CD4-positive, CD25-positive, alpha-beta regulatory T cell (primary cell): ENCODE results near the gene EIF4EBP3. TPM values are rescaled to one million over a fixed set of nuclear protein-coding genes. Genes with fewer than 3 reads are reported as not detected.

Source experiments
- ATAC-seq, 2 donors: fragments of 150-1000 bp; cut with Tn5 transposase; one replicate each; pipeline ENCODE4 v1.10.0; 2021; ENCODE audit warnings: low read depth in 2 of 2, moderate number of reproducible peaks in 2 of 2, moderate library complexity in 1 of 2
- DNase-seq, 3 donors: peaks; one replicate each; pipeline versions ENCODE4 v3.0.0 to v3.0.0-alpha.2; 2012 to 2022; ENCODE audit warnings: mixed read lengths in 1 of 3
- H3K27ac ChIP-seq: one replicate; pipeline ENCODE4 v1.7.0; 2013; ENCODE audit warnings: mild to moderate bottlenecking, low read length; ENCODE audit not compliant: insufficient read depth, poor library complexity, severe bottlenecking
- H3K27me3 ChIP-seq: one replicate; pipeline ENCODE4 v1.7.0; 2013; ENCODE audit warnings: low read length; ENCODE audit not compliant: control insufficient read depth, insufficient read depth
- H3K36me3 ChIP-seq: one replicate; pipeline ENCODE4 v1.7.0; 2013; ENCODE audit warnings: mild to moderate bottlenecking, low read length, moderate library complexity; ENCODE audit not compliant: control insufficient read depth, insufficient read depth
- H3K4me1 ChIP-seq: 2 replicates; pipeline ENCODE4 v1.7.0; 2013; ENCODE audit warnings: mild to moderate bottlenecking, low read length; ENCODE audit not compliant: insufficient read depth, control insufficient read depth, poor library complexity, severe bottlenecking
- H3K4me3 ChIP-seq: one replicate; pipeline ENCODE4 v1.7.0; 2013; ENCODE audit warnings: low read depth, mild to moderate bottlenecking, low read length, moderate library complexity
- H3K9me3 ChIP-seq, 2 experiments: 1 replicate in 1 of 2; 2 replicates in 1 of 2; pipeline ENCODE4 v1.7.0; 2013; ENCODE audit warnings: low read length in 2 of 2, mild to moderate bottlenecking in 1 of 2, moderate library complexity in 1 of 2; ENCODE audit not compliant: control insufficient read depth in 2 of 2
- H3K27ac Mint-ChIP-seq, 3 donors: one replicate each; pipeline ENCODE4 v1.8.0; 2020 to 2022; ENCODE audit warnings: mild to moderate bottlenecking in 3 of 3, mixed read lengths in 3 of 3, moderate library complexity in 2 of 3
- H3K27me3 Mint-ChIP-seq: one replicate; pipeline ENCODE4 v1.8.0; 2022; ENCODE audit warnings: mild to moderate bottlenecking, mixed read lengths
- H3K36me3 Mint-ChIP-seq: one replicate; pipeline ENCODE4 v1.8.0; 2020; ENCODE audit warnings: mixed read lengths
- H3K4me1 Mint-ChIP-seq, 4 donors: one replicate each; pipeline ENCODE4 v1.8.0; 2020 to 2022; ENCODE audit warnings: mixed read lengths in 4 of 4, mild to moderate bottlenecking in 1 of 4
- H3K4me3 Mint-ChIP-seq, 4 donors: one replicate each; pipeline ENCODE4 v1.8.0; 2020 to 2022; ENCODE audit warnings: mild to moderate bottlenecking in 4 of 4, mixed read lengths in 4 of 4, moderate library complexity in 3 of 4
- H3K9me3 Mint-ChIP-seq, 7 donors: one replicate each; pipeline ENCODE4 v1.8.0; 2020 to 2022; ENCODE audit warnings: mixed read lengths in 7 of 7, mild to moderate bottlenecking in 3 of 7, moderate library complexity in 2 of 7
- polyA plus RNA-seq, 4 donors: library from polyadenylated mRNA; unstranded; fragments of 300-500 nt; fragmentation: Illumina TruSeq; gene quantifications; one replicate each; pipeline ENCODE4 v1.2.3, GENCODE V29; 2021
- total RNA-seq: library from RNA; stranded (reverse); gene quantifications from one replicate; pipeline ENCODE4 v1.2.3, GENCODE V29; 2022

The EIF4EBP3 gene
- total and polyA plus RNA-seq, 5 donors from 2014 or later, result 11.8 to 44.7 (median 38.5) TPM

DNA sequence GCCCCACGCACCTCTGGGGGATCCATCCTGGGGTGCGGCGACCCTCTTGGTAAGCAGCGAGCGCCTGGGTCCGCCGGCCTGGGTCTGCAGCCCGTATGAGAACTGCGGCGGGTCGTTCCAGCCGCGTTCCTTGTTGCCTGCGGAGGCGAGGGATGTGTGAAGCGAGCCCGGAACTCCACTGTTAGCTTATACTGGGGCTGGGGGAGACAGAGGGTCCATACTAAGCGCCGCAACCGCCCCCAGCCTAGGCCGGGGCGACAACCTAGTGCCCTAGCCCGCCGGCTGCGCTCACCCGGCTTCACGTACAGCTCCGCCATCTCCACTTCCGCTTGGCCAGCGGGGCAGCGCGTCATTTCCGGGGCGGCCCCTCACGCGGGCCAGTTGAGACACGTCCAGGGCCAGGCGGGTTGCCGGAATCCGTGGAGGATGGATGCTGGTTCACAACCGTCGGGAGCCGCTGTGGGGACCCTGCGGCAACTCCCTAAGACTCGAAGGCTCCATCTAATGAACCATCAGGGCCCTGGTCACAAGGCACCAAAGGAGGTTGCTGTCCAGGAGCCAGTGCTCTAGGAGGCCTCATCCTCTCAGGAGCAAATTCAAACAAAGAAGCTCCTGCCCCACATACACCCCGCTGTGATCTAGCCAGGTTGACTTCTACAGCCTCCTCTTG, 9.8 kb downstream of the EIF4EBP3 start, which contains the start of gene SRA1:
Gene SRA1, minus strand, starts transcription at position 338 of the 670 bp plus-strand sequence. Its CDS starts 21 bp downstream, at position 317.
- peak; percentile 77 to 91 (median 85) for DNase-seq
- peak; percentile 89 for ATAC-seq
- no peaks in the 10 kb centered on the region for H3K9me3 Mint-ChIP-seq
- H3K36me3 Mint-ChIP-seq, result peaks cover 19% of the 10 kb centered on the region
- Histone ChIP-seq H3K27ac (peak within 1 kb of the TSS; percentile 90), H3K4me1 (peaks cover 27% of the 10 kb centered on the region), H3K4me3 (peak within 1 kb of the TSS; percentile 88), H3K9me3 (no peaks in the 10 kb centered on the region), H3K27me3 (no peaks in the 10 kb centered on the region), H3K36me3 (peaks cover 13% of the 10 kb centered on the region)
- H3K27me3 Mint-ChIP-seq, result no peaks in the 10 kb centered on the region
- peak within 1 kb of the TSS; percentile 93 to 97 (median 97) for H3K27ac Mint-ChIP-seq
- peak within 1 kb of the TSS; percentile 92 to 98 (median 94) for H3K4me3 Mint-ChIP-seq
- peaks cover 25 to 64% (median 42%) of the 10 kb centered on the region in 4 donors for H3K4me1 Mint-ChIP-seq

GRCh38 chr5:140557965-140558364, 10.5 kb downstream of the EIF4EBP3 start:
- Histone ChIP-seq H3K36me3 (peaks cover 13% of the 10 kb centered on the region), H3K4me1 (peaks cover 26% of the 10 kb centered on the region), H3K27me3 (no peaks in the 10 kb centered on the region), H3K9me3 (no peaks in the 10 kb centered on the region), H3K27ac (peak overlapping the region; percentile 90), H3K4me3 (peak overlapping the region; percentile 69)
- no peaks in the 10 kb centered on the region for H3K9me3 Mint-ChIP-seq
- peak overlapping the region; percentile 92 to 98 (median 94) for H3K4me3 Mint-ChIP-seq
- no peak for ATAC-seq
- peaks cover 20 to 68% (median 44%) of the 10 kb centered on the region in 4 donors for H3K4me1 Mint-ChIP-seq
- DNase-seq, result no peak
- H3K27ac Mint-ChIP-seq, result peak overlapping the region; percentile 93 to 97 (median 97)
- H3K36me3 Mint-ChIP-seq, result peaks cover 18% of the 10 kb centered on the region
- H3K27me3 Mint-ChIP-seq, result no peaks in the 10 kb centered on the region

- no peaks in the 10 kb centered on the region for H3K9me3 Mint-ChIP-seq
- peak overlapping the region in 1 of 4 donors; percentile 98 for H3K4me3 Mint-ChIP-seq
- ATAC-seq (no peak), DNase-seq (no peak)
- H3K36me3 Mint-ChIP-seq, result peaks cover 12% of the 10 kb centered on the region
- peaks cover 15 to 68% (median 41%) of the 10 kb centered on the region in 4 donors for H3K4me1 Mint-ChIP-seq
- no peaks in the 10 kb centered on the region for H3K9me3 ChIP-seq
- H3K27ac ChIP-seq, result no peak overlapping the region
- peaks cover 28% of the 10 kb centered on the region for H3K4me1 ChIP-seq
- H3K4me3 ChIP-seq, result no peak overlapping the region
- H3K27me3 ChIP-seq, result no peaks in the 10 kb centered on the region
- no peaks in the 10 kb centered on the region for H3K27me3 Mint-ChIP-seq
- H3K36me3 ChIP-seq, result peaks cover 13% of the 10 kb centered on the region
- H3K27ac Mint-ChIP-seq, result peak overlapping the region in 1 of 3 donors; percentile 97
Measured at GRCh38 chr5:140558542-140558941, 11.1 kb downstream of the EIF4EBP3 start.

DNA sequence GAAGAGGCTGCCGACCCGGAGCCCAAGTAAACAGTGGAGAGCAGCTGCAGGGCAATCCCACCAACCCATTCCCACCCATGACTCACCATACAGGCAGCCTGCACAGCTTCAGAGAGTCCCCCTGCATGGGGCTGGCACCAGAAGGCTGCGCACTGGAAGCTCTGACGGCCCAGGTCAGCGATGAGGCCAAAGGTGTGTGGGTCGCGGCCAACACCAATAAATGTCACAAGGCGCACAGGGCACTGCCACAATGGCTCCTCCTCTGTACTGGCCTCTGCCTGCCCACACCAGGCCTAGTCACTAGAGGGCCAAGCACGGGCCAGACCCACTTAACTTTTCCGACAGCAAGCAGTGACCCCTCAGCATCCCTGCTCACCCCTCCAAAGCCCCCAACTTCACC, 12.8 kb downstream of the EIF4EBP3 start:
- DNase-seq, result no peak
- H3K27me3 Mint-ChIP-seq, result no peaks in the 10 kb centered on the region
- peak overlapping the region in 1 of 4 donors; percentile 82 for H3K4me3 Mint-ChIP-seq
- H3K27ac Mint-ChIP-seq, result no peak overlapping the region
- peaks cover 8% of the 10 kb centered on the region for H3K36me3 Mint-ChIP-seq
- no peak overlapping the region for H3K4me3 ChIP-seq
- peaks cover 14 to 66% (median 37%) of the 10 kb centered on the region in 4 donors for H3K4me1 Mint-ChIP-seq
- no peaks in the 10 kb centered on the region for H3K27me3 ChIP-seq
- peaks cover 33% of the 10 kb centered on the region for H3K4me1 ChIP-seq
- no peaks in the 10 kb centered on the region for H3K9me3 ChIP-seq
- H3K36me3 ChIP-seq, result peaks cover 13% of the 10 kb centered on the region
- H3K9me3 Mint-ChIP-seq, result no peaks in the 10 kb centered on the region
- H3K27ac ChIP-seq, result no peak overlapping the region
- ATAC-seq, result no peak

- Mint-ChIP-seq H3K4me1 (peaks cover 4 to 66% (median 33%) of the 10 kb centered on the region in 4 donors), H3K27me3 (no peaks in the 10 kb centered on the region), H3K9me3 (no peaks in the 10 kb centered on the region), H3K36me3 (peaks cover 13% of the 10 kb centered on the region), H3K27ac (peak overlapping the region; percentile 20 to 99 (median 98)), H3K4me3 (peak overlapping the region in 3 of 4 donors; percentile 80 to 99 (median 86))
- Histone ChIP-seq H3K27me3 (no peaks in the 10 kb centered on the region), H3K27ac (no peak overlapping the region), H3K36me3 (peaks cover 22% of the 10 kb centered on the region), H3K4me3 (no peak overlapping the region), H3K4me1 (peaks cover 29% of the 10 kb centered on the region), H3K9me3 (no peaks in the 10 kb centered on the region)
- no peak for ATAC-seq
- DNase-seq, result no peak
Measured at GRCh38 chr5:140561753-140562523, 14.5 kb downstream of the EIF4EBP3 start.

- H3K27ac ChIP-seq, result peak overlapping the region; percentile 93
- H3K4me3 Mint-ChIP-seq, result peak overlapping the region; percentile 86 to 99 (median 94)
- no peaks in the 10 kb centered on the region for H3K27me3 ChIP-seq
- peaks cover 0 to 69% (median 37%) of the 10 kb centered on the region in 4 donors for H3K4me1 Mint-ChIP-seq
- H3K36me3 ChIP-seq, result peaks cover 36% of the 10 kb centered on the region
- peak in 1 of 3 donors; percentile 20 for DNase-seq
- H3K27ac Mint-ChIP-seq, result peak overlapping the region; percentile 90 to 99 (median 98)
- H3K4me1 ChIP-seq, result peaks cover 27% of the 10 kb centered on the region
- ATAC-seq, result no peak
- H3K4me3 ChIP-seq, result peak overlapping the region; percentile 89
- peaks cover 24% of the 10 kb centered on the region for H3K36me3 Mint-ChIP-seq
- no peaks in the 10 kb centered on the region for H3K9me3 Mint-ChIP-seq
- no peaks in the 10 kb centered on the region for H3K9me3 ChIP-seq
- H3K27me3 Mint-ChIP-seq, result no peaks in the 10 kb centered on the region
Measured at GRCh38 chr5:140563596-140563995, 16.1 kb downstream of the EIF4EBP3 start.

DNA sequence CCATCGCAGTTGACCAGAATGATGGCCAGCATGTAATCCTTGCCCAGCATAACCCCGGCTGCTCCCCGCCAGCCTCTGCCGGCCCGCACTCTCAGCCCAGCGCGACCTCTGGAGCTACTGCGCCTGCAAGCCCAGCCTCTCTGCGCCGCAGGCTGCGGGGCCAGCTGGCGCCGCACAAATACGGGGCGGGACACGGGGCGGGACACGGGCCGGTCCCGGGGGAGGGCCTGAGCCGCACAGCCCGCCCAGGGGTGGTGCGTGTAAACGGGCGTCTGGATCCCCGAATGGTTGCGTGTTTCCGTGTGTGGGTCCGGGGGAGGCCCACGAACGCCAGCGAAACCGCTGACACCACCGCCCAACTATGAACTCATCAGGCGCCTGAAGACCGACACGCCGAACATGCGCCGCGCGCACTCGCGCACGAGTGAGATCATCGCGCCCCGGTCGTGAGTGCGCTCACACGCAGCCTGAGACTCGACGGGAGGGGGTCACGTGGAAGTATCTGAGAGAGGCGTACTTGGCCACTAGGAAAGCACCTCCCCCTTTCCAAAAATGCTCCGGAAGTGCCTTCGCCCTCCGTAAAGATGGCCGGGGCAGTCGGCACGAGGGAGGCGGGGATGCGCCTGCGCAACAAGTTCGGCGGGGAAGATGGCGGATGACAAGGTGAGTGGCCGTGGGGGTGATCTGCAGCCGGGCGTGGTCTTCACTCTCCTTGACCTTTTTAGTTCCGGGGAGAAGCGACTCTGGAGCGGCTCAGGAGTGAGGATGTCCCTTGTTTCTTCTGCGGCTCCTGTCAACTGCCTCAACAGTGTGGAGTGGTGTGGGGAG, 16.9 kb downstream of the EIF4EBP3 start, which contains the start of the genes APBB3 and SLC35A4:
Gene APBB3, minus strand, starts transcription at position 403 of the 828 bp plus-strand sequence. Its CDS starts 353 bp downstream, at position 50.
Gene SLC35A4, plus strand, starts transcription at position 633 of the 828 bp plus-strand sequence. CDS start 2,342 bp downstream, outside the sequence.
- Histone ChIP-seq H3K9me3 (no peaks in the 10 kb centered on the region), H3K36me3 (peaks cover 39% of the 10 kb centered on the region), H3K27me3 (no peaks in the 10 kb centered on the region), H3K27ac (peak within 1 kb of the TSS; percentile 93), H3K4me1 (peaks cover 34% of the 10 kb centered on the region), H3K4me3 (peak within 1 kb of the TSS; percentile 95)
- Mint-ChIP-seq H3K27ac (peak within 1 kb of the TSS; percentile 94 to 99 (median 98)), H3K4me1 (peaks cover 0 to 75% (median 43%) of the 10 kb centered on the region in 4 donors), H3K4me3 (peak within 1 kb of the TSS; percentile 86 to 99 (median 94)), H3K36me3 (peaks cover 24% of the 10 kb centered on the region), H3K27me3 (no peaks in the 10 kb centered on the region), H3K9me3 (no peaks in the 10 kb centered on the region)
- DNase-seq, result peak; percentile 98 to 100 (median 99)
- peak; percentile 90 to 92 for ATAC-seq
